WI38 (cell line): ENCODE results near the gene CREB3L1.
A peak's percentile ranks its signal among the peaks of the same experiment; 100 is the strongest.
"Not testable (repeated sequence)": the region's sequence is repeated elsewhere in the genome, so short reads cannot be mapped to it uniquely, and the experiment has no call there.

ENCODE experiments used
- H3K4me3 ChIP-seq: 2 replicates; pipeline ENCODE4 v1.5.1; 2011; ENCODE audit warnings: low read depth, mild to moderate bottlenecking, control low read depth, low read length
- TF ChIP-seq, protein P1 (sequence below): IDR thresholded peaks from 2 replicates; pipeline ENCODE4 v1.5.1; 2012; ENCODE audit warnings: low read depth, mild to moderate bottlenecking, control low read depth, low read length

CREB3L1 gene

GRCh38 chr11:46298699-46299433 lies 21.4 kb downstream of the CREB3L1 start:
- H3K4me3 ChIP-seq, result peak overlapping the region; percentile 26
- TF ChIP-seq, protein P1, sequence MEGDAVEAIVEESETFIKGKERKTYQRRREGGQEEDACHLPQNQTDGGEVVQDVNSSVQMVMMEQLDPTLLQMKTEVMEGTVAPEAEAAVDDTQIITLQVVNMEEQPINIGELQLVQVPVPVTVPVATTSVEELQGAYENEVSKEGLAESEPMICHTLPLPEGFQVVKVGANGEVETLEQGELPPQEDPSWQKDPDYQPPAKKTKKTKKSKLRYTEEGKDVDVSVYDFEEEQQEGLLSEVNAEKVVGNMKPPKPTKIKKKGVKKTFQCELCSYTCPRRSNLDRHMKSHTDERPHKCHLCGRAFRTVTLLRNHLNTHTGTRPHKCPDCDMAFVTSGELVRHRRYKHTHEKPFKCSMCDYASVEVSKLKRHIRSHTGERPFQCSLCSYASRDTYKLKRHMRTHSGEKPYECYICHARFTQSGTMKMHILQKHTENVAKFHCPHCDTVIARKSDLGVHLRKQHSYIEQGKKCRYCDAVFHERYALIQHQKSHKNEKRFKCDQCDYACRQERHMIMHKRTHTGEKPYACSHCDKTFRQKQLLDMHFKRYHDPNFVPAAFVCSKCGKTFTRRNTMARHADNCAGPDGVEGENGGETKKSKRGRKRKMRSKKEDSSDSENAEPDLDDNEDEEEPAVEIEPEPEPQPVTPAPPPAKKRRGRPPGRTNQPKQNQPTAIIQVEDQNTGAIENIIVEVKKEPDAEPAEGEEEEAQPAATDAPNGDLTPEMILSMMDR, result no peak

- TF ChIP-seq, protein P1, result no peak
- peak overlapping the region; percentile 26 for H3K4me3 ChIP-seq
Observed at GRCh38 chr11:46299451-46299961, 22.0 kb downstream of the CREB3L1 start.

DNA sequence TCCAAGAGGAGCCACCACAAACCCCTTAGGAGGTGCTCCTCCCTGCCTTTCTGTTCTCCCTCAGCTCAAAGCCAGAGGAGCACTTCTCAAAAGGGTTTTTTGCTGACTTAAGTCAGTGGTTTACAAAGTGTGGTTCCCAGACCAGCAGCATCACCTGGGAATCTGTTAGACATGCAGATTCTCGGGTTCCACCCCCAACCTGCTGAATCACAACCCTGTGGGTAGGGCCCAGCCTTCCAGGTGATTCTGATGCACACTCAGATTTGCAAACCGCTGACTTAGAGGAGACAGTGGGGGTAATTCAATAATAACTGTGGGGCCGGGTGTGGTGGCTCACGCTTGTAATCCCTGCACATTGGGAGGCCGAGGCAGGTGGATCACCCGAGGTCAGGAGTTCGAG lies 22.8 kb downstream of the CREB3L1 start:
- no peak overlapping the region for H3K4me3 ChIP-seq
- TF ChIP-seq, protein P1, result no peak

DNA sequence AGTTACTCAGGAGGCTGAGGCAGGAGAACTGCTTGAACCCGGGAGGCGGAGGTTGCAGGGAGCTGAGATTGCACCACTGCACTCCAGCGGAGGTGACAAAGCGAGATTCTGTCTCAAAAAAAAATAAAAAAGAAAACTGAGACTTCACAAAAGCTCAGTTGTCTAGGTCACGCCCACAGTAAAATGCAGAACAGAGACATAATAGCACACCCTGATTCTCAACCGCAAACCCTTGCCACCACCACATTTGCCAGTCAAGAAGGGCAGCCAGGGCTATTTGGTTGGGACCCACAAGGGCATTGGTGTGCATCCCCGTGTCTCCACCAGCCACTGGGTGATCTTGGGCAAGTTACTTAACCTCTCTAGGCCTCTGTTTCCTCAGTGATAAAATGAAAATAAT lies 25.4 kb downstream of the CREB3L1 start:
- no peak overlapping the region for H3K4me3 ChIP-seq
- TF ChIP-seq, protein P1, result no peak

GRCh38 chr11:46304036-46304435 lies 26.6 kb downstream of the CREB3L1 start:
- H3K4me3 ChIP-seq, result not testable (repeated sequence)

DNA sequence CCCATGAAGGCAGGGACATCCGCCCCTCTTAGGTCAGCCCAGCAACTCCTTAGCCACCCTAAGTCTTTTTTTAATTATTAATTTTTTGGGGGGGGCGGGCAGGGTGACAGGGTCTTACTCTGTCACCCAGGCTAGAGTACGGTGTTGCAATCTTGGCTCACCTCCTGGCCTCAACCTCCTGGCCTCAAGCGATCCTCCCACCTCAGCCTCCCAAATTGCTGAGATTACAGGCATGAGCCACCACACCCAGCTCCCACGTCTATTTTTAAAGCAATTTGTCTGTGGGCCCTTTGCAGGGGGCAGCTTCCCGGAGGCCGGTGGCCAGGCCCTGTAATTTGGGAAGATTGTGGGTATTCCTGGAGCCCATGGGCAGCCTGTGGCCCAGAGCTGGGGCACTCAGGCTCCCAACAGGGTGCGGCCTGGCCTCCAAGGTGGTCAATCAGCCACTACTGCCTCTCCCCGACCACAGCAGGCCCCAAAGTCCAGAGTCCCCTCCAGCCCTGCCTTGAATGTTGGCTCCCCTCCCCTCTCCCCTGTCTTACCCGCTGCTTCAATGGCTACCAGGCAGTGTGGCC lies 27.2 kb downstream of the CREB3L1 start:
- TF ChIP-seq, protein P1, result no peak
- H3K4me3 ChIP-seq, result no peak overlapping the region

- H3K4me3 ChIP-seq, result no peak overlapping the region
- TF ChIP-seq, protein P1, result no peak
Observed at GRCh38 chr11:46305295-46305694, 27.8 kb downstream of the CREB3L1 start.
